Stomach (tissue), 4 donors: ENCODE data around the gene NEB.

ENCODE experiments used
- CTCF ChIP-seq, 7 experiments: fragments of 450-650 bp in 4 of 7; fragments of 200-600 bp in 3 of 7; sonication (generic) in 3 of 7; IDR thresholded peaks; one replicate each; pipeline ENCODE4 v1.5.1; 2016 to 2019; ENCODE audit warnings: antibody characterized with exemption in 7 of 7, control low read depth in 2 of 7, mild to moderate bottlenecking in 1 of 7
- EP300 ChIP-seq: sonication (generic); formaldehyde crosslinking; IDR thresholded peaks from one replicate; pipeline ENCODE4 v1.6.1; 2017; ENCODE audit warnings: antibody characterized with exemption
- POLR2A ChIP-seq, 4 donors: fragments of 450-650 bp; IDR thresholded peaks; one replicate each; pipeline ENCODE4 v1.6.1; 2016; ENCODE audit warnings: antibody characterized with exemption in 4 of 4, control low read depth in 2 of 4, mild to moderate bottlenecking in 1 of 4, moderate library complexity in 1 of 4
- POLR2AphosphoS5 ChIP-seq, 3 donors: sonication (generic); formaldehyde crosslinking; IDR thresholded peaks; one replicate each; pipeline ENCODE4 v1.6.1; 2016; ENCODE audit warnings: antibody characterized with exemption in 3 of 3

DNA sequence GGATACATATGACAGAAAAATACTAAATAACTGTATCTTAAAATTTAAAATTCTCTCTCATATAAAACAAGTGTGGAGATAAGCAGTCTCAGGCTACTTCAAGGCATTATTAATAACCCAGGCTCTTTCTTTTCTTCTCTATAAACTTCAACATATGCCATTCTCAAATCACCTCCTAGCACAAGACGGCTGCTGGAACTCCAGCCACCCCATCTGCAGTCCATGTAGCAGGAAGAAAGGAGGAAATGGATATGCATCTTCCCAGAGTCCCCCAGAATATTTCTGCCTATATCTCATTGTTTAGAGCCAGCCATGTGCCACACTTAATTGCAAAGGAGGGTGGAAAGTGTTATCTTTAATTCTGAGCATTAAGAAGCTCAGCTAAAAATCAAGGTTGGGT is 35.3 kb upstream of the NEB start:
- TF ChIP-seq CTCF (IDR thresholded peaks at IDR 0.05) (no peak), POLR2A (IDR thresholded peaks at IDR 0.05) (no peak), POLR2AphosphoS5 (IDR thresholded peaks at IDR 0.05) (no peak), EP300 (no peak)
